Keratinocyte (primary cell): ENCODE measurements around the gene ABL1. TPM values are rescaled to one million over a fixed set of nuclear protein-coding genes. Genes with fewer than 3 reads are reported as not detected.

Experiments used
- DNase-seq: peaks from one replicate; pipeline ENCODE4 v3.0.0-alpha.2; 2011; ENCODE audit warnings: low read depth, missing footprints, low spot score
- FAIRE-seq: peaks from 2 replicates; lab custom pipeline; 2011; peaks lifted over from hg19 to GRCh38; lab: Jason Lieb, UNC
- H2AFZ ChIP-seq: 2 replicates; pipeline ENCODE4 v1.6.0; 2012; ENCODE audit warnings: low read length, control low read depth, inconsistent platforms; ENCODE audit not compliant: control insufficient read depth
- H3K27ac ChIP-seq: 2 replicates; pipeline ENCODE4 v1.5.1; 2011; ENCODE audit warnings: low read length; ENCODE audit not compliant: control insufficient read depth, insufficient read depth
- H3K27me3 ChIP-seq: 3 replicates; pipeline ENCODE4 v1.6.0; 2011; ENCODE audit warnings: low read length; ENCODE audit not compliant: control insufficient read depth, insufficient read depth; ENCODE audit errors: extremely low read depth
- H3K36me3 ChIP-seq, 2 experiments: 2 replicates in 1 of 2; 3 replicates in 1 of 2; pipeline ENCODE4 v1.5.1; 2011; ENCODE audit warnings: low read length in 2 of 2, mild to moderate bottlenecking in 1 of 2; ENCODE audit not compliant: control insufficient read depth in 2 of 2, insufficient read depth in 2 of 2; ENCODE audit errors: extremely low read depth in 1 of 2
- H3K4me1 ChIP-seq: 3 replicates; pipeline ENCODE4 v1.5.1; 2011; ENCODE audit warnings: low read length; ENCODE audit not compliant: control insufficient read depth, insufficient read depth; ENCODE audit errors: extremely low read depth
- H3K4me2 ChIP-seq: 3 replicates; pipeline ENCODE4 v1.6.0; 2011; ENCODE audit warnings: low read depth, low read length; ENCODE audit not compliant: control insufficient read depth, insufficient read depth; ENCODE audit errors: extremely low read depth
- H3K4me3 ChIP-seq, 3 experiments: fragments of 200-600 bp in 1 of 3; sonication (generic) in 1 of 3; 2 replicates in 2 of 3; 3 replicates in 1 of 3; pipeline ENCODE4 v1.5.1; 2011 to 2016; ENCODE audit warnings: low read length in 3 of 3, mild to moderate bottlenecking in 3 of 3, control low read depth in 2 of 3, inconsistent platforms in 1 of 3, low read depth in 1 of 3, mixed read lengths in 1 of 3, mixed run types in 1 of 3, moderate library complexity in 1 of 3; ENCODE audit not compliant: control insufficient read depth in 2 of 3, insufficient read depth in 2 of 3; ENCODE audit errors: extremely low read depth in 1 of 3
- H3K79me2 ChIP-seq: 2 replicates; pipeline ENCODE4 v1.6.0; 2012; ENCODE audit warnings: low read length; ENCODE audit not compliant: control insufficient read depth, insufficient read depth
- H3K9ac ChIP-seq: 3 replicates; pipeline ENCODE4 v1.6.0; 2011; ENCODE audit warnings: low read length; ENCODE audit not compliant: control insufficient read depth, insufficient read depth; ENCODE audit errors: extremely low read depth
- H3K9me1 ChIP-seq: 3 replicates; pipeline ENCODE4 v1.6.0; 2011; ENCODE audit warnings: low read length; ENCODE audit not compliant: control insufficient read depth, insufficient read depth; ENCODE audit errors: extremely low read depth
- H3K9me3 ChIP-seq: 2 replicates; pipeline ENCODE4 v1.5.1; 2012; ENCODE audit warnings: low read depth, low read length; ENCODE audit not compliant: control insufficient read depth
- H4K20me1 ChIP-seq: 3 replicates; pipeline ENCODE4 v1.6.0; 2011; ENCODE audit warnings: low read length; ENCODE audit not compliant: control insufficient read depth, insufficient read depth; ENCODE audit errors: extremely low read depth
- CTCF ChIP-seq, 3 experiments: IDR thresholded peaks in 1 of 3; conservative IDR thresholded peaks in 1 of 3; optimal IDR thresholded peaks in 1 of 3; 2 replicates in 2 of 3; 3 replicates in 1 of 3; pipeline versions ENCODE3 to v1.5.1; 2011; ENCODE audit warnings: low read length in 3 of 3, mild to moderate bottlenecking in 3 of 3, moderate library complexity in 2 of 3, control low read depth in 1 of 3, inconsistent platforms in 1 of 3; ENCODE audit not compliant: insufficient read depth in 2 of 3; ENCODE audit errors: extremely low read depth in 1 of 3
- EZH2 ChIP-seq: IDR thresholded peaks from one replicate; pipeline ENCODE4 v1.6.1; 2012; ENCODE audit warnings: inconsistent platforms, mild to moderate bottlenecking, low read length, moderate library complexity
- dilution Hi-C: fragments of 300-500 bp; cut with MboI; formaldehyde crosslinking; loops from one replicate; pipeline ENCODE4 v1.7.0; 2020; ENCODE audit warnings: low sequenced_read_pairs; ENCODE audit not compliant: extremely low pct_ligation_motif_present
- polyA plus RNA-seq, 5 experiments: library from polyadenylated mRNA; depleted of rRNA in 3 of 5; stranded (reverse) in 3 of 5; stranded (forward) in 1 of 5; unstranded in 1 of 5; fragments of >200 nt; gene quantifications; 1 replicate in 1 of 5; 2 replicates in 3 of 5; 3 replicates in 1 of 5; pipeline versions ENCODE4 v1.2.1 to v1.2.3, GENCODE V29; 2011 to 2012; ENCODE audit warnings: missing spikeins in 2 of 5, low read depth in 1 of 5, low replicate concordance in 1 of 5

The ABL1 gene
- polyA plus RNA-seq, 1 donor (not counting 4 experiments of a cell fraction or from before 2014, with no cell fraction given), result 17.0 TPM

GRCh38 chr9:130921989-130922892, 87.2 kb downstream of the ABL1 start:
- H3K36me3 ChIP-seq, result no peaks in the 10 kb centered on the region
- FAIRE-seq (no peak), DNase-seq (no peak)
- no peak overlapping the region for H3K4me3 ChIP-seq
- dilution Hi-C loops, result no loop called here
- no peaks in the 10 kb centered on the region for H3K9me3 ChIP-seq
- H4K20me1 ChIP-seq, result no peaks in the 10 kb centered on the region
- no peak overlapping the region for H3K4me2 ChIP-seq
- no peak overlapping the region for H2AFZ ChIP-seq
- no peak overlapping the region for H3K9ac ChIP-seq
- no peaks in the 10 kb centered on the region for H3K79me2 ChIP-seq
- H3K27ac ChIP-seq, result no peak overlapping the region
- H3K27me3 ChIP-seq, result peaks cover 67% of the 10 kb centered on the region
- no peaks in the 10 kb centered on the region for H3K4me1 ChIP-seq
- no peaks in the 10 kb centered on the region for H3K9me1 ChIP-seq
- TF ChIP-seq CTCF (optimal IDR thresholded peaks at IDR 0.05 in 1 of 3, IDR thresholded peaks at IDR 0.05 in 1 of 3, conservative IDR thresholded peaks at IDR 0.05 in 1 of 3; ENCODE audit: extremely low read depth in 1 of 3, insufficient read depth in 2 of 3, low read length in 3 of 3) (no peak), EZH2 (no peak)

GRCh38 chr9:130922893-130923610, 88.0 kb downstream of the ABL1 start:
- Histone ChIP-seq H3K4me3 (no peak overlapping the region), H3K9ac (no peak overlapping the region), H3K36me3 (no peaks in the 10 kb centered on the region), H3K4me1 (peaks cover 4% of the 10 kb centered on the region), H3K9me1 (no peaks in the 10 kb centered on the region), H3K27ac (no peak overlapping the region), H3K9me3 (no peaks in the 10 kb centered on the region), H3K27me3 (peaks cover 59% of the 10 kb centered on the region), H3K4me2 (no peak overlapping the region), H4K20me1 (no peaks in the 10 kb centered on the region), H2AFZ (no peak overlapping the region), H3K79me2 (no peaks in the 10 kb centered on the region)
- no peak for FAIRE-seq
- no peak for TF ChIP-seq EZH2
- no peak for TF ChIP-seq CTCF (optimal IDR thresholded peaks at IDR 0.05 in 1 of 3, IDR thresholded peaks at IDR 0.05 in 1 of 3, conservative IDR thresholded peaks at IDR 0.05 in 1 of 3; ENCODE audit: extremely low read depth in 1 of 3, insufficient read depth in 2 of 3, low read length in 3 of 3)
- no peak for DNase-seq
- dilution Hi-C loops, result no loop called here
